Uterus (tissue), 4 donors: Measurements from ENCODE around the gene AHI1. TPM values are rescaled to one million over a fixed set of nuclear protein-coding genes. Genes with fewer than 3 reads are reported as not detected.

ENCODE experiments used
- DNase-seq, 2 donors: peaks; one replicate each; pipeline ENCODE4 v3.0.0-alpha.2; 2019 to 2020
- H3K27ac ChIP-seq, 2 donors: fragments of 200-600 bp; sonication (generic); 1 replicate in 1 of 2; 2 replicates in 1 of 2; pipeline ENCODE4 v1.5.1; 2016 to 2018
- H3K27me3 ChIP-seq, 2 donors: fragments of 200-600 bp; sonication (generic); one replicate each; pipeline ENCODE4 v1.5.1; 2018 to 2019; ENCODE audit warnings: control low read depth in 1 of 2
- H3K36me3 ChIP-seq, 2 donors: fragments of 200-600 bp; sonication (generic); one replicate each; pipeline ENCODE4 v1.5.1; 2019; ENCODE audit warnings: control low read depth in 1 of 2
- H3K4me1 ChIP-seq, 2 donors: fragments of 200-600 bp; sonication (generic); one replicate each; pipeline ENCODE4 v1.5.1; 2018 to 2019; ENCODE audit warnings: control low read depth in 1 of 2
- H3K4me3 ChIP-seq, 2 donors: fragments of 200-600 bp; sonication (generic); 1 replicate in 1 of 2; 2 replicates in 1 of 2; pipeline ENCODE4 v1.5.1; 2018 to 2019; ENCODE audit warnings: mild to moderate bottlenecking in 1 of 2
- H3K9me3 ChIP-seq, 2 donors: fragments of 200-600 bp; sonication (generic); one replicate each; pipeline ENCODE4 v1.5.1; 2019; ENCODE audit warnings: control low read depth in 1 of 2
- CTCF ChIP-seq, 4 experiments: fragments of 200-600 bp in 2 of 4; fragments of 450-650 bp in 2 of 4; sonication (generic) in 2 of 4; IDR thresholded peaks; one replicate each; pipeline ENCODE4 v1.5.1; 2016 to 2019; ENCODE audit warnings: antibody characterized with exemption in 4 of 4, mild to moderate bottlenecking in 2 of 4, moderate library complexity in 1 of 4
- POLR2A ChIP-seq, 2 donors: fragments of 450-650 bp; IDR thresholded peaks; one replicate each; pipeline ENCODE4 v1.6.1; 2016; ENCODE audit warnings: antibody characterized with exemption in 2 of 2, mild to moderate bottlenecking in 1 of 2, moderate library complexity in 1 of 2
- intact Hi-C: fragments of 100-400 bp; cut with DNase I; formaldehyde crosslinking; loops from one replicate; pipeline ENCODE4 v1.15.1; 2023; ENCODE audit warnings: low total_unique reads
- total RNA-seq, 4 donors: library from RNA; depleted of rRNA in 3 of 4; stranded (reverse); fragments of >200 nt in 3 of 4; gene quantifications; one replicate each; pipeline versions ENCODE4 v1.1.0 to v1.2.4, GENCODE V29; 2014 to 2023
- donor health status: DM: yes; HTN: yes; CAD: no.

Gene AHI1
- total RNA-seq, 4 donors from 2014 or later: 43.5 to 85.1 (median 47.3) TPM

- no peak overlapping the region for H3K27ac ChIP-seq
- H3K27me3 ChIP-seq: no peaks in the 10 kb centered on the region
- intact Hi-C loops: no loop called here
- H3K9me3 ChIP-seq: no peaks in the 10 kb centered on the region
- TF ChIP-seq CTCF (IDR thresholded peaks at IDR 0.05) (no peak), POLR2A (IDR thresholded peaks at IDR 0.05) (no peak)
- no peak for DNase-seq
- H3K4me3 ChIP-seq: no peak overlapping the region
- no peaks in the 10 kb centered on the region for H3K36me3 ChIP-seq
- no peaks in the 10 kb centered on the region for H3K4me1 ChIP-seq
Measured at GRCh38 chr6:135260612-135261011, 236.9 kb downstream of the AHI1 start.

- TF ChIP-seq POLR2A (IDR thresholded peaks at IDR 0.05) (no peak), CTCF (IDR thresholded peaks at IDR 0.05) (no peak)
- H3K4me1 ChIP-seq: no peaks in the 10 kb centered on the region
- H3K36me3 ChIP-seq: no peaks in the 10 kb centered on the region
- H3K27me3 ChIP-seq: no peaks in the 10 kb centered on the region
- H3K9me3 ChIP-seq: no peaks in the 10 kb centered on the region
- no peak overlapping the region for H3K27ac ChIP-seq
- intact Hi-C loops: no loop called here
- no peak for DNase-seq
- no peak overlapping the region for H3K4me3 ChIP-seq
Measured at GRCh38 chr6:135258970-135259369, 238.6 kb downstream of the AHI1 start.

- intact Hi-C loops: no loop called here
- TF ChIP-seq CTCF (IDR thresholded peaks at IDR 0.05): no peak
- TF ChIP-seq POLR2A (IDR thresholded peaks at IDR 0.05): no peak
Measured at GRCh38 chr6:135257631-135258405, 239.7 kb downstream of the AHI1 start.

GRCh38 chr6:135256866-135257265, 240.7 kb downstream of the AHI1 start:
- Histone ChIP-seq H3K4me1 (no peaks in the 10 kb centered on the region), H3K27me3 (no peaks in the 10 kb centered on the region)
- intact Hi-C loops: no loop called here

More at GRCh38 chr6:135257631-135258405, 239.7 kb downstream of the AHI1 start:
- H3K27me3 ChIP-seq: no peaks in the 10 kb centered on the region
- H3K4me3 ChIP-seq: no peak overlapping the region
- no peak overlapping the region for H3K27ac ChIP-seq
- no peak for DNase-seq
- H3K9me3 ChIP-seq: no peaks in the 10 kb centered on the region
- no peaks in the 10 kb centered on the region for H3K36me3 ChIP-seq
- H3K4me1 ChIP-seq: no peaks in the 10 kb centered on the region

More at GRCh38 chr6:135256866-135257265, 240.7 kb downstream of the AHI1 start:
- no peak for DNase-seq
- Histone ChIP-seq H3K36me3 (no peaks in the 10 kb centered on the region), H3K9me3 (no peaks in the 10 kb centered on the region), H3K27ac (no peak overlapping the region), H3K4me3 (no peak overlapping the region)
- no peak for TF ChIP-seq POLR2A (IDR thresholded peaks at IDR 0.05)
- TF ChIP-seq CTCF (IDR thresholded peaks at IDR 0.05): no peak
